Mucosa of descending colon (tissue), 3 donors: ENCODE data around the gene IFNGR1. TPM values are rescaled to one million over a fixed set of nuclear protein-coding genes. Genes with fewer than 3 reads are reported as not detected.
"Not testable (repeated sequence)": the region's sequence is repeated elsewhere in the genome, so short reads cannot be mapped to it uniquely, and the experiment has no call there.

Experiments used
- ATAC-seq: fragments of 200-7000 bp; cut with Tn5 transposase; one replicate; pipeline ENCODE4 v1.9.1; 2020; ENCODE audit warnings: mild to moderate bottlenecking, moderate library complexity
- DNase-seq, 3 donors: peaks; one replicate each; pipeline ENCODE4 v3.0.0-alpha.2; 2020
- H3K36me3 ChIP-seq: fragments of 200-600 bp; one replicate; pipeline ENCODE4 v1.8.0; 2021; ENCODE audit warnings: low read depth, mild to moderate bottlenecking
- H3K4me1 ChIP-seq: fragments of 200-600 bp; one replicate; pipeline ENCODE4 v1.8.0; 2021; ENCODE audit warnings: low read depth, mild to moderate bottlenecking
- H3K4me3 ChIP-seq: fragments of 200-600 bp; one replicate; pipeline ENCODE4 v1.8.0; 2021; ENCODE audit warnings: mild to moderate bottlenecking
- H3K9me3 ChIP-seq: fragments of 200-600 bp; one replicate; pipeline ENCODE4 v1.8.0; 2021; ENCODE audit warnings: mild to moderate bottlenecking
- intact Hi-C, 2 donors: fragments of 100-400 bp; cut with DNase I in 1 of 2; cut with micrococcal nuclease in 1 of 2; formaldehyde crosslinking; loops; one replicate each; pipeline versions ENCODE4 v1.11.0 to v1.11.1; 2022; cut with DNase I, micrococcal nuclease
- total RNA-seq, 3 donors: library from RNA; stranded (reverse); fragmentation: NEBNext Ultra II Directional in 2 of 3; extraction: Animal tissue kit (Norgen Biotek cat#: 25700) in 2 of 3; gene quantifications; one replicate each; pipeline versions ENCODE4 v1.2.1 to v1.2.4, GENCODE V29; 2021 to 2023
- TF ChIP-seq, protein P1 (sequence below): fragments of 200-600 bp; IDR thresholded peaks from one replicate; pipeline ENCODE4 v1.8.0; 2022; ENCODE audit warnings: antibody characterized with exemption, mild to moderate bottlenecking
- donor health status: DM: no; HTN: no; CAD: no; lungs with moderate emphysema.
- donor health status: DM: no; HTN: no; CAD: no.
- donor health status: DM: no; HTN: yes; CAD: no.

IFNGR1 gene
- total RNA-seq, 3 donors from 2014 or later: 77.1 to 133 (median 97.6) TPM

DNA sequence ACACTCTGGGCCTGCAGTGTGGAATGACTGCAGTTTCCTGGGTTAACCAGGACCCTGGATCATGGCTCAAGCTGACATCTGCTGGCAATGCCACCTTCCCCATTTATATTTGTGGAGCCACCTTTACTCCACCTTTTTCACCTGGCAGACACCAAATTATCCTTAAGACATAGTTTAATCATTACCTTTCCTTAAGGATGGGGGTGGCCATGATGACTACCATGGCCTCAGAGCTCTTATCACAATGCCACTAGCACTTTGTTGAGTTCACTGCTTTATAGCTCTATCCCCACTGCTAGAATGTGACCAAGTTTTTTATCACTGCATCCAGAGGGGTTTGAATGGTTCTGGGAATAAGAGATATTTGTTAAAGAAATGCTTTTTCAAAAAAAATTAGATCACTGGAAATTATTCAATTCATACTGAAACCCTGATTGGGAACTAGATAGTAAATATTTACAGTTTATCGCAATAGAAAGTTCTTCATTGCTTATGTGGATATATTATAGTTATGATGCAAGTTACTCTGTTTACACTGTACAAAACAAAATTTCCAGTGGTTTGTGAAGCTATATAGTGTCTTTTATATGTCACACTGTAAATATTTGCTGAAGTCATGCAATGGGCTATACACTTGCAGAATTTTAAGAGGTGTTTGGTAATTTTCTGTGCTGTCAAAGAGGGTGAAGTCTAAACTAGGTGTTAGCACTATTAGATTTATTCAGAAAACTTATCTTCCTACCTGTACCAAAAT is 37.3 kb upstream of the IFNGR1 start:
- ATAC-seq (peak; percentile 75), DNase-seq (no peak)
- TF ChIP-seq, protein P1, sequence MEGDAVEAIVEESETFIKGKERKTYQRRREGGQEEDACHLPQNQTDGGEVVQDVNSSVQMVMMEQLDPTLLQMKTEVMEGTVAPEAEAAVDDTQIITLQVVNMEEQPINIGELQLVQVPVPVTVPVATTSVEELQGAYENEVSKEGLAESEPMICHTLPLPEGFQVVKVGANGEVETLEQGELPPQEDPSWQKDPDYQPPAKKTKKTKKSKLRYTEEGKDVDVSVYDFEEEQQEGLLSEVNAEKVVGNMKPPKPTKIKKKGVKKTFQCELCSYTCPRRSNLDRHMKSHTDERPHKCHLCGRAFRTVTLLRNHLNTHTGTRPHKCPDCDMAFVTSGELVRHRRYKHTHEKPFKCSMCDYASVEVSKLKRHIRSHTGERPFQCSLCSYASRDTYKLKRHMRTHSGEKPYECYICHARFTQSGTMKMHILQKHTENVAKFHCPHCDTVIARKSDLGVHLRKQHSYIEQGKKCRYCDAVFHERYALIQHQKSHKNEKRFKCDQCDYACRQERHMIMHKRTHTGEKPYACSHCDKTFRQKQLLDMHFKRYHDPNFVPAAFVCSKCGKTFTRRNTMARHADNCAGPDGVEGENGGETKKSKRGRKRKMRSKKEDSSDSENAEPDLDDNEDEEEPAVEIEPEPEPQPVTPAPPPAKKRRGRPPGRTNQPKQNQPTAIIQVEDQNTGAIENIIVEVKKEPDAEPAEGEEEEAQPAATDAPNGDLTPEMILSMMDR: no peak
- Histone ChIP-seq H3K4me3 (no peak overlapping the region), H3K36me3 (no peaks in the 10 kb centered on the region), H3K9me3 (peaks cover 30% of the 10 kb centered on the region), H3K4me1 (peaks cover 8% of the 10 kb centered on the region)
- intact Hi-C loops: no loop called here

DNA sequence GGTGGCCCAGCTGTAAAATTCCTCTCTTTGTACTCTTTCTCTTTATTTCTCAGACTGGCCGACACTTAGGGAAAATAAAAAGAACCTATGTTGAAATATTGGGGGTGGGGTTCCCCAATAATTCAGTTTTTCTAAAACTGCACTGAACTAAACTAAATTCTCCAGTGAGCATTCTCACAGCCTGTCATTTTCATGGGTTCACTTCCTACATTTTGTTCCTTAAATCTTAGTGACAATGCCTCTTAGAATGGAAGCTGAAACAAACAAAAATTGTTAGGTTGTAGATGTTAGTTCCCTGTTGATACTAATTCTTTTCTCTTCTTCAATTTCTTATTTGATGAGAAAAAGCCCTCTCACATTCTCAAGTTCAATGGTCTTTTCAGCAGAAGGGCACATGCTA is 35.8 kb upstream of the IFNGR1 start:
- TF ChIP-seq, protein P1: no peak
- no peak for DNase-seq

DNA sequence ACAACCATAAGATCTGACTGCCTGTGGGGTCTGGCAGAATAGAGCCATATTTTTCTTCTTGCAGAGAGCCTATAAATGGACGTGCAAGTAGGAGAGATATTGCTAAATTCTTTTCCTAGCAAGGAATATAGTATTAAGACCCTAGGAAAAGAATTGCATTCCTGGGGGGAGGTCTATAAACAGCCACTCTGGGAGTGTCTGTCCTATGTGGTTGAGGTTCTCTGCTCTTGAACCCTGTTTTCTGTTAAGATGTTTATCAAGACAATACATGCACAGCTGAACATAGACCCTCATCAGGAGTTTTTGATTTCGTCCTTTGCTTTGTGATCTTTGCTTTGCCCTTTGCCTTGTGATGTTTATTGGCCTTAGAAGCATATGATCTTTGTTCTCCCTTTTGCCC is 35.2 kb upstream of the IFNGR1 start:
- DNase-seq, H3K4me3 ChIP-seq, H3K4me1 ChIP-seq, H3K36me3 ChIP-seq, ATAC-seq, intact Hi-C loops: not testable (repeated sequence)
- peaks cover 30% of the 10 kb centered on the region for H3K9me3 ChIP-seq

More for the DNA sequence above, 35.8 kb upstream of the IFNGR1 start:
- ATAC-seq: no peak
- intact Hi-C loops: no loop called here
- Histone ChIP-seq H3K36me3 (no peaks in the 10 kb centered on the region), H3K9me3 (peaks cover 30% of the 10 kb centered on the region), H3K4me3 (no peak overlapping the region), H3K4me1 (no peaks in the 10 kb centered on the region)

DNA sequence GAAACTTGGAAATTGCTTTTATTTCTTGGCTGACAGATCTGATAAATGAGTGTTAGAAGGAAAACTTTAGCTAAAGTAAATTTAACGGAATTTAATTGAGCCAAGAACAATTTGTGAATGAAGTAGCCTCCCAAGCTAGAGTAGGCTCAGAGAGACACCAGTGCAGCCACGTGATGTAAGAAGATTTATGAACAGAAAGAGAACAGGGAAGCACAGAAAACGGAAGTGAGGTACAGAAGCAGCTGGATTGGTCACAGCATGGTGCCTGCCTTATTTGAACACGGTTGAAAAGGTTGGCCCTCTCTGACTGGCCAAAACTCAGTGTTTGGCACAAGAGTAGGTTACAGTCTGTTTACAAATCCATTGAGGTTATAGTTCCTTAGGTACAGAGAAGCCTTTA is 29.5 kb upstream of the IFNGR1 start:
- intact Hi-C loops: no loop called here
- TF ChIP-seq, protein P1: no peak
- no peaks in the 10 kb centered on the region for H3K36me3 ChIP-seq
- no peak overlapping the region for H3K4me3 ChIP-seq
- peak; percentile 43 for ATAC-seq
- DNase-seq: no peak
- peaks cover 5% of the 10 kb centered on the region for H3K9me3 ChIP-seq
- no peaks in the 10 kb centered on the region for H3K4me1 ChIP-seq

DNA sequence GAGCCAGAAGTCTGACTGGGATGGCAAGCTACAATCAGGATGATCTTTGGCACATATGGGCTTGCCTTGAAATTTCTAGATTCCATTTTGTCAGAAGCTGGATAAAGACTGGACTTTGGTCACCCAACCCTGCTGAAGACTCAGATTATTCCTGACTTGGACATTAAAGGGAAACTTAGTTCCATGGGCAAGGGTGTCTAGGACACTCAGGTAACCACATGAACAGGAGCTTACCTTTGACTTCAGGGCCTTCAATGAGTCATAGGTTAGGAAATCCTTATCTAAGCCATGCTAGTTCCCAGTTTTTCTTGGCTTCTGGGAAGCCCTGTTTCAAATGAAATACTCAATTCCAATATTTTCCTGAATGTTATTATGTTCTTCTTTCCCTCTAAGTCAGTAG is 28.5 kb upstream of the IFNGR1 start:
- Histone ChIP-seq H3K4me1 (no peaks in the 10 kb centered on the region), H3K4me3 (no peak overlapping the region), H3K36me3 (no peaks in the 10 kb centered on the region), H3K9me3 (no peaks in the 10 kb centered on the region)
- ATAC-seq: peak; percentile 96
- intact Hi-C loops: no loop called here
- DNase-seq: peak in 1 of 3 donors; percentile 31
- TF ChIP-seq, protein P1: no peak

DNA sequence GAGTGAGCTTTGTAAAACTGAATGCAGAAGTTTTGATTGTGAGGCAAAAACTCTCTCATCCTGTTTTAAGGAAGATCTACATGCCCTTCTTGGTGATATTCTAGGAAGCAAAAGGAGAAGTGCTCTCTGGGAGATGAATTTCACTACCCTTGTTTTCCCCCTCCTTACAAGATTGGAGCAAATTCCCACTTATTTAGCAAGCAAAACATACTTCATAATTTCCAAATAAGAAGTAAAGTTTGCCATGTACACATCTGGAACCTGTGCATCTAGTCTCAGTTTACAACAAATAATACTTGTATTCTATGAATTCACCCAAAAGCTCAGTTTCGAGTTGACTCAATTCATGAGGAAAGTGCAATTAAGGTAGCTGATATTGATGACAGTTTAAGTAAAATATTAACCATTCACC is 27.6 kb upstream of the IFNGR1 start:
- DNase-seq (no peak), ATAC-seq (no peak)
- H3K4me3 ChIP-seq: no peak overlapping the region
- no peaks in the 10 kb centered on the region for H3K4me1 ChIP-seq
- no peaks in the 10 kb centered on the region for H3K36me3 ChIP-seq
- TF ChIP-seq, protein P1: no peak
- intact Hi-C loops: no loop called here
- no peaks in the 10 kb centered on the region for H3K9me3 ChIP-seq
